ENCODE results near the gene TTC21A. TPM values are rescaled to one million over a fixed set of nuclear protein-coding genes. Genes with fewer than 3 reads are reported as not detected.

TTC21A gene
- total RNA-seq, 2 donors from 2014 or later = 9.0 to 23.2 TPM

DNA sequence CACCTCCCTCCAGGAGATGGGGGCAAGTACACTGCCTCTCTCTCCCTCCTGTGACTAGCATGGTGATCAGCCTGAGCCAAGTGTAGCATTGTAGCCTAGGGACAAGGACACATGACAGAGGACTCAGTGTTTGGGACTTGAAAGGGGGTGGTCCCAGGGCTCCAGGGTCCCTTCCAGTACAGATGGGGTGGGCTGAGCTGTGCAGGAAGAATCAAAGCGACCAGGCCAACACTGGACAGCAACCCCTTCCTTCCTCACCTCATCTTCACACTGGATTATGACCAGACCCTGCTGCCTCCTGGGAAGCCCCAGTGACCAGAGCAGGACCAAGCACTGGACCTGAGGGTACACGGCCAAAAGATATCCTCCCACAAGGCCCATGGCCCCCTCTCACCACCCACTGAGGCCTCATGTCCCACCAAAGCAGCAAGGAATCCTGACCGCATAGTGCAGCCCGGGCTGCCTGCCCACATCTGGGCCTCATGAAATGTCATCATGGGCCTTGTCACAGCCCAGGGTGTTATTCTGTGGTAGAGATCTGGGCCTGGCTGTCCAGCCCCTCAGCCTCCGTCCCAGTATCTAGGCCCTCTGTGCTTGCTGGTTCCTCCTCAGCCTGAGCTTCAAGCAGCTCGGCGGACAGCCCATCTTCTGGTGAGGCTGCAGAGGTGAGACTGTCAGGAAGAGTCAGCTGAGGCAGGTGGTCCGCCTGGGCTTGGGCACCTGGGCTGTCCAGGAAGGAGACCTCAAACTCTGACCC, 9.6 kb upstream of the TTC21A start:
- 82% methylated on average over 8 of the region's 8 CpGs for WGBS
- H3K4me1 ChIP-seq (replicated peaks) = peaks cover 4% of the 10 kb centered on the region
- H3K27ac ChIP-seq = no peak overlapping the region
- no peak for TF ChIP-seq POLR2A (IDR thresholded peaks at IDR 0.05)
- TF ChIP-seq POLR2AphosphoS5 (IDR thresholded peaks at IDR 0.05) = no peak
- TF ChIP-seq, protein P1, sequence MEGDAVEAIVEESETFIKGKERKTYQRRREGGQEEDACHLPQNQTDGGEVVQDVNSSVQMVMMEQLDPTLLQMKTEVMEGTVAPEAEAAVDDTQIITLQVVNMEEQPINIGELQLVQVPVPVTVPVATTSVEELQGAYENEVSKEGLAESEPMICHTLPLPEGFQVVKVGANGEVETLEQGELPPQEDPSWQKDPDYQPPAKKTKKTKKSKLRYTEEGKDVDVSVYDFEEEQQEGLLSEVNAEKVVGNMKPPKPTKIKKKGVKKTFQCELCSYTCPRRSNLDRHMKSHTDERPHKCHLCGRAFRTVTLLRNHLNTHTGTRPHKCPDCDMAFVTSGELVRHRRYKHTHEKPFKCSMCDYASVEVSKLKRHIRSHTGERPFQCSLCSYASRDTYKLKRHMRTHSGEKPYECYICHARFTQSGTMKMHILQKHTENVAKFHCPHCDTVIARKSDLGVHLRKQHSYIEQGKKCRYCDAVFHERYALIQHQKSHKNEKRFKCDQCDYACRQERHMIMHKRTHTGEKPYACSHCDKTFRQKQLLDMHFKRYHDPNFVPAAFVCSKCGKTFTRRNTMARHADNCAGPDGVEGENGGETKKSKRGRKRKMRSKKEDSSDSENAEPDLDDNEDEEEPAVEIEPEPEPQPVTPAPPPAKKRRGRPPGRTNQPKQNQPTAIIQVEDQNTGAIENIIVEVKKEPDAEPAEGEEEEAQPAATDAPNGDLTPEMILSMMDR (IDR thresholded peaks at IDR 0.05) = no peak
- H3K4me3 ChIP-seq = no peak overlapping the region
- H3K27me3 ChIP-seq (replicated peaks; ENCODE audit: insufficient read depth) = no peaks in the 10 kb centered on the region
- no peak for DNase-seq (ENCODE audit: low spot score)
- intact Hi-C loops (cut with DNase I) = no loop called here
- H3K36me3 ChIP-seq = peaks cover 0 to 16% of the 10 kb centered on the region in 2 donors
- H3K9me3 ChIP-seq = no peaks in the 10 kb centered on the region

DNA sequence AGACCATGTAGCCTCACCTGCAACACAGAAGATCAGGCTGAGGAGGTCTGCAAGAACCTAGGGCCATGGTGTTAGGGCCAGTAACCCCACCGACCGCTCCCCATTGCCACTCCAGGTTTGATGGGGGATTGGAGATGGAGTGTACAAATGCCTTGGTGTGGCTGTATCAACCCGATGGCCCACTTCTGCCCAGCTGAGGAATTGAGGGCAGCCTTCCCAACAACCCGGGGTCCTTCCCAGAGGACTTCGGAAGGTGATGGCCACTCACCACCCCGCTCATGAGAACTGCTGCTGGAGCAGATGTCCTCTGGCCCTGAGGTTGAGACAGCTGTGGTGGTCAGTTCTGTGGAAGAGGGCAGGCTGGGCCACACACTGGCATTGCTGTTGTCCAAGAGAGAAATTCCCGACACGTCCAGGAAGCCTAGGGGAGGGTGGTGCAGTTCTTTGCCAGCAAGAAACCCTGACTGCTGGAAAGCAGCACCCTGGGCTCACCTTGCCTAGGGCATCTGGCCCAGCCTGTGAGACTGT, 8.9 kb upstream of the TTC21A start:
- Histone ChIP-seq H3K27me3 (replicated peaks; ENCODE audit: insufficient read depth) (no peaks in the 10 kb centered on the region), H3K4me3 (no peak overlapping the region), H3K4me1 (replicated peaks) (peaks cover 4% of the 10 kb centered on the region), H3K9me3 (no peaks in the 10 kb centered on the region), H3K27ac (no peak overlapping the region), H3K36me3 (peaks cover 0 to 16% of the 10 kb centered on the region in 2 donors)
- no peak for DNase-seq (ENCODE audit: low spot score)
- intact Hi-C loops (cut with DNase I) = no loop called here
- TF ChIP-seq, protein P1 (IDR thresholded peaks at IDR 0.05) = no peak
- TF ChIP-seq POLR2A (IDR thresholded peaks at IDR 0.05) (no peak), POLR2AphosphoS5 (IDR thresholded peaks at IDR 0.05) (no peak)
- 89% methylated on average over 8 of the region's 8 CpGs for WGBS

DNA sequence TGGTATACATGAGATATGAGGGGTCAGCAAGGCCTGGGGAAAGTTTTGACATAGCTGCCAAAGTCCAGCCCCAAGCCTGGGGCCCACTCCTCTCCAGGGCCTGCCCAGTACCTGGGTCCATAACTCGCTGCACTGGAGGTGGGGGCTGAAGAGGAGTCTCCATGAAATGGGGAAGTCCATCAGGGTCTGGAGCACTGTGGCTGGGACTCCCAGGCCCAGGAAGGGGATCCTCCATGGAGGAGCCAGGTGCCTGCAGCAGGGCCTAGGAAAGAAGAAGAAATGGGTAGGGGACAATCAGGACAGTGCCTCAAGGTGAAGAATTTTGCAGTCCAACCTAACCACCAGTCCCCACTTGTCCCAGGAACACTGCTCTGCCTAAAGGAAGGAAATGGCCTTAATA, 8.2 kb upstream of the TTC21A start:
- DNase-seq (ENCODE audit: low spot score) = no peak

DNA sequence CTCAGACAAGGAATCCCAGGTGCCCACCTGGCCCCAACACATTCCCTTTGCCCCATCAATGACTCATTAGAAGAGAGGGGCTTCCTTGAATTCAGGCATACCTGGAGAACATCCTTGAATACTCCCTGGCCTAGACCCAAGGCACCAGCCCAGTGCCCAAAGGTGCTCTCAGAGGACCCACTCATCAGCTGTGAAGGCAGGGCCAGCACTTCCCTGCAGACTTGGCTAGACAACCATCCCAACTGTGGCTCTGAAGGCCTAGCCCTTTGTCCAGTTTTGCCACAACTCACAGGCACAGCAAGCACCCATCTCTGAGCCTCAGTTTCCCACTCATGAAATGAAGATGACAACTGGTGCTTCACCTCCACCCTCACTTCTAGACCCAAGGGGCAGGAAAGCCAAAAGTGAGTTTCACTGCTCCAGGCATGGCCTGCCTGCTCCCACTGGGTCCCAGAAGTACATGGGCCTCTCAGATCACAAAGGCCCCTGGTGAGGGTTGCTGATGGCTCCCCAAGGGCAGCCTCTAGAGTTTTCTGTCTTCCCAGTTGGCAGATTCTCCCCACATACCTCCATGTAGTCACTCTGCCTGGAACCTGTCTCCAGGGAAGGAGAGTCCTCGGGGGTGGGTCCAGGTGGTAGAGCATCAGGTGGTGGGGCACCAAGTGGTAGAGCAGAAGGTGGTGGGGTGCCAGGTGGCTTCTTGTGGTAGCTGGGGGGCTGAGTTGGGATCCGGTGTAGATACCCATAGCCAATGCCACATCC, 7.6 kb upstream of the TTC21A start:
- Histone ChIP-seq H3K36me3 (peaks cover 0 to 16% of the 10 kb centered on the region in 2 donors), H3K4me3 (no peak overlapping the region), H3K4me1 (replicated peaks) (peaks cover 4% of the 10 kb centered on the region), H3K27me3 (replicated peaks; ENCODE audit: insufficient read depth) (no peaks in the 10 kb centered on the region), H3K9me3 (no peaks in the 10 kb centered on the region), H3K27ac (no peak overlapping the region)
- no peak for TF ChIP-seq POLR2AphosphoS5 (IDR thresholded peaks at IDR 0.05)
- no peak for TF ChIP-seq POLR2A (IDR thresholded peaks at IDR 0.05)
- TF ChIP-seq, protein P1 (IDR thresholded peaks at IDR 0.05) = no peak
- intact Hi-C loops (cut with DNase I) = loop anchor here (10.0 kb wide), 1 partner anchor 305 kb away; the partner anchor contains the start of gene RPSA
- DNase-seq (ENCODE audit: low spot score) = no peak
- WGBS = 100% methylated on average over 2 of the region's 2 CpGs

More for the DNA sequence above, 8.2 kb upstream of the TTC21A start:
- Histone ChIP-seq H3K27me3 (replicated peaks; ENCODE audit: insufficient read depth) (no peaks in the 10 kb centered on the region), H3K4me1 (replicated peaks) (peaks cover 4% of the 10 kb centered on the region), H3K4me3 (no peak overlapping the region), H3K27ac (no peak overlapping the region), H3K36me3 (peaks cover 0 to 16% of the 10 kb centered on the region in 2 donors), H3K9me3 (no peaks in the 10 kb centered on the region)
- intact Hi-C loops (cut with DNase I) = no loop called here
- TF ChIP-seq POLR2AphosphoS5 (IDR thresholded peaks at IDR 0.05) = no peak
- TF ChIP-seq, protein P1 (IDR thresholded peaks at IDR 0.05) = no peak
- no peak for TF ChIP-seq POLR2A (IDR thresholded peaks at IDR 0.05)
- 94% methylated on average over 1 of the region's 1 CpG for whole genome bisulfite sequencing
